ENCODE results near the gene WWOX. TPM values are rescaled to one million over a fixed set of nuclear protein-coding genes. Genes with fewer than 3 reads are reported as not detected.

The WWOX gene
- total RNA-seq, 3 donors from 2014 or later (not counting 1 experiment from before 2014, with no cell fraction given), result 21.0 to 29.8 (median 27.0) TPM

DNA sequence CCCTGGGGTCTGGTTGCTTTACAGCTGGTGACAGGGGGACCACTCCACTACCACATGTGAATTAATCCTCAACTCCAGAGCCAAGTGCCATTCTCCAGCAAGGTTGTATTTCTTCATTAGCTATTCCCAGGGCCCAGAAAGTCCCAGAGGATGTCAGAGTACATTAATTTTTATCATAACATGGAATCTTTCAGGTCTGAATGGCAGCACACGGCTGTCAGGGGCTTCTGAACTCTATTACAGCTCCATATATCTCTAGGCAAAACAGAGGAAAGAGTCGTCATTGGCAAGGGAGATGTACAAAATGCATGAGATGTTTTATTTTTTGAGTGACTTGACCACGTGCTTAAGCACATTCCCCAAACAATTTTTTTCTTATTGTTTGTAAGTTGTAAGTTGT, 303.4 kb downstream of the WWOX start:
- TF ChIP-seq, protein P1, sequence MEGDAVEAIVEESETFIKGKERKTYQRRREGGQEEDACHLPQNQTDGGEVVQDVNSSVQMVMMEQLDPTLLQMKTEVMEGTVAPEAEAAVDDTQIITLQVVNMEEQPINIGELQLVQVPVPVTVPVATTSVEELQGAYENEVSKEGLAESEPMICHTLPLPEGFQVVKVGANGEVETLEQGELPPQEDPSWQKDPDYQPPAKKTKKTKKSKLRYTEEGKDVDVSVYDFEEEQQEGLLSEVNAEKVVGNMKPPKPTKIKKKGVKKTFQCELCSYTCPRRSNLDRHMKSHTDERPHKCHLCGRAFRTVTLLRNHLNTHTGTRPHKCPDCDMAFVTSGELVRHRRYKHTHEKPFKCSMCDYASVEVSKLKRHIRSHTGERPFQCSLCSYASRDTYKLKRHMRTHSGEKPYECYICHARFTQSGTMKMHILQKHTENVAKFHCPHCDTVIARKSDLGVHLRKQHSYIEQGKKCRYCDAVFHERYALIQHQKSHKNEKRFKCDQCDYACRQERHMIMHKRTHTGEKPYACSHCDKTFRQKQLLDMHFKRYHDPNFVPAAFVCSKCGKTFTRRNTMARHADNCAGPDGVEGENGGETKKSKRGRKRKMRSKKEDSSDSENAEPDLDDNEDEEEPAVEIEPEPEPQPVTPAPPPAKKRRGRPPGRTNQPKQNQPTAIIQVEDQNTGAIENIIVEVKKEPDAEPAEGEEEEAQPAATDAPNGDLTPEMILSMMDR (IDR thresholded peaks at IDR 0.05), result no peak
- H3K4me3 ChIP-seq (ENCODE audit: low read length), result no peak overlapping the region
- WGBS (ENCODE audit: insufficient coverage), result 67% methylated on average over 1 of the region's 3 CpGs
- Mint-ChIP-seq H3K36me3 (no peaks in the 10 kb centered on the region), H3K9me3 (no peaks in the 10 kb centered on the region), H3K27me3 (ENCODE audit: low read depth in 2 of 2) (no peaks in the 10 kb centered on the region), H3K4me1 (no peaks in the 10 kb centered on the region), H3K27ac (no peak overlapping the region), H3K4me3 (no peak overlapping the region)
- no peak overlapping the region for H3K27ac ChIP-seq (ENCODE audit: low read length)
- no peaks in the 10 kb centered on the region for H3K4me1 ChIP-seq (ENCODE audit: control insufficient read depth, insufficient read depth, low read length)
- DNase-seq (no peak), ATAC-seq (no peak)
- no peaks in the 10 kb centered on the region for H3K27me3 ChIP-seq (ENCODE audit: control insufficient read depth, insufficient read depth, low read length)
- intact Hi-C loops (cut with micrococcal nuclease), result no loop called here
- no peaks in the 10 kb centered on the region for H3K9me3 ChIP-seq (ENCODE audit: control insufficient read depth, insufficient read depth, low read length)
- H3K36me3 ChIP-seq (ENCODE audit: control insufficient read depth, insufficient read depth, low read length), result no peaks in the 10 kb centered on the region

DNA sequence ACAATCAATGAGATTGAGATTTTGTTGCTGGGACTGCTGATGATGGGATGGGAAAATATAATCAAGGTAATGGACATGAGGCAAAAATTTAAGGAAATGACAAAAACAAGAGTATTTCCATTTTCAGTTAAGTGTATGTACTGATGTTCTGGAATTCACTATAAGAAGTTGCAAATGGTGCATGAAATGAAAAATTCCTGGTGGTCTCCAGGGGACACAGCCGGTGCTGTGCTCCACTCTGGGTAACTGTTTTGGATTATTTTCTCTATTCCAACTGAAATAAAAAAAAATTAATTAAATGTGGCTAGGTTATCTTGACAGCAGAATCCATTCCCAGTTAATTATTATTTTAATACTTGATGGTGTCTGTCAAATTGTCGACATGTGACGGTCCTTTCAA, 305.6 kb downstream of the WWOX start:
- Histone ChIP-seq H3K27ac (ENCODE audit: low read length) (no peak overlapping the region), H3K36me3 (ENCODE audit: control insufficient read depth, insufficient read depth, low read length) (no peaks in the 10 kb centered on the region), H3K9me3 (ENCODE audit: control insufficient read depth, insufficient read depth, low read length) (no peaks in the 10 kb centered on the region), H3K4me1 (ENCODE audit: control insufficient read depth, insufficient read depth, low read length) (no peaks in the 10 kb centered on the region), H3K27me3 (ENCODE audit: control insufficient read depth, insufficient read depth, low read length) (no peaks in the 10 kb centered on the region), H3K4me3 (ENCODE audit: low read length) (no peak overlapping the region)
- intact Hi-C loops (cut with micrococcal nuclease), result no loop called here
- Mint-ChIP-seq H3K27me3 (ENCODE audit: low read depth in 2 of 2) (no peaks in the 10 kb centered on the region), H3K4me1 (no peaks in the 10 kb centered on the region), H3K36me3 (no peaks in the 10 kb centered on the region), H3K4me3 (no peak overlapping the region), H3K27ac (no peak overlapping the region), H3K9me3 (peaks cover 0 to 1% of the 10 kb centered on the region in 2 donors)
- DNase-seq, result no peak
- ATAC-seq, result no peak
- TF ChIP-seq, protein P1 (IDR thresholded peaks at IDR 0.05), result no peak
- WGBS (ENCODE audit: insufficient coverage), result 60% methylated on average over 1 of the region's 3 CpGs

DNA sequence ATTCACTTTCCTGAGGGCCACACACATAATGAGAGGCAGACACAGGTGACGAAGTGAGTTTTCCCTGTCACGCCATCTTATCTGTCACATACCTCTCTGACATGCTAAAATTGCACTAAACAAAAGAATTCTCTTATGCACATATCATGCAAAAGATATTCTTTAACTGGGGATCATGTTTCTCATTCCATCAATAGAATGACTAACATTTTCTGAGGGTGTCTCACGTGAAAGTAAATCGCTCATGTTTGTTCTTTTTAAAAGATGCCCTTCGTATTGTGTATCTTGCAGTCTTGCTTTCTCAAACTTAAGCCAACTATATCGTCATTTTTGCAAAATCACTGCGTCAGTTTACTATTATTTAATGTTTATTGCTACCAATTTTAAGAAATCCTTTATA, 306.4 kb downstream of the WWOX start:
- Mint-ChIP-seq H3K4me1 (no peaks in the 10 kb centered on the region), H3K9me3 (peaks cover 0 to 2% of the 10 kb centered on the region in 2 donors), H3K4me3 (no peak overlapping the region), H3K27ac (no peak overlapping the region), H3K36me3 (no peaks in the 10 kb centered on the region), H3K27me3 (ENCODE audit: low read depth in 2 of 2) (no peaks in the 10 kb centered on the region)
- TF ChIP-seq, protein P1 (IDR thresholded peaks at IDR 0.05), result no peak
- ATAC-seq (no peak), DNase-seq (no peak)
- no peak overlapping the region for H3K4me3 ChIP-seq (ENCODE audit: low read length)
- no peak overlapping the region for H3K27ac ChIP-seq (ENCODE audit: low read length)
- H3K27me3 ChIP-seq (ENCODE audit: control insufficient read depth, insufficient read depth, low read length), result no peaks in the 10 kb centered on the region
- no peaks in the 10 kb centered on the region for H3K36me3 ChIP-seq (ENCODE audit: control insufficient read depth, insufficient read depth, low read length)
- no peaks in the 10 kb centered on the region for H3K4me1 ChIP-seq (ENCODE audit: control insufficient read depth, insufficient read depth, low read length)
- 89% methylated on average over 5 of the region's 7 CpGs for WGBS (ENCODE audit: insufficient coverage)
- H3K9me3 ChIP-seq (ENCODE audit: control insufficient read depth, insufficient read depth, low read length), result no peaks in the 10 kb centered on the region
- intact Hi-C loops (cut with micrococcal nuclease), result no loop called here

GRCh38 chr16:78407191-78407590, 307.7 kb downstream of the WWOX start:
- H3K27me3 ChIP-seq (ENCODE audit: control insufficient read depth, insufficient read depth, low read length), result no peaks in the 10 kb centered on the region
- peaks cover 3 to 4% of the 10 kb centered on the region in 2 donors for H3K9me3 Mint-ChIP-seq
- H3K4me3 Mint-ChIP-seq, result no peak overlapping the region
- no peak overlapping the region for H3K4me3 ChIP-seq (ENCODE audit: low read length)
- H3K4me1 ChIP-seq (ENCODE audit: control insufficient read depth, insufficient read depth, low read length), result no peaks in the 10 kb centered on the region
- H3K9me3 ChIP-seq (ENCODE audit: control insufficient read depth, insufficient read depth, low read length), result no peaks in the 10 kb centered on the region
- H3K27me3 Mint-ChIP-seq (ENCODE audit: low read depth in 2 of 2), result no peaks in the 10 kb centered on the region
- TF ChIP-seq, protein P1 (IDR thresholded peaks at IDR 0.05), result no peak
- intact Hi-C loops (cut with micrococcal nuclease), result no loop called here
- no peaks in the 10 kb centered on the region for H3K36me3 Mint-ChIP-seq
- H3K36me3 ChIP-seq (ENCODE audit: control insufficient read depth, insufficient read depth, low read length), result no peaks in the 10 kb centered on the region
- H3K27ac ChIP-seq (ENCODE audit: low read length), result no peak overlapping the region
- DNase-seq (no peak), ATAC-seq (no peak)
- H3K4me1 Mint-ChIP-seq, result no peaks in the 10 kb centered on the region
- no peak overlapping the region for H3K27ac Mint-ChIP-seq

Measured in natural killer cell (primary cell).